SK-N-SH (cell line): ENCODE measurements around the gene SOX21. TPM values are rescaled to one million over a fixed set of nuclear protein-coding genes. Genes with fewer than 3 reads are reported as not detected.
A peak's percentile ranks its signal among the peaks of the same experiment; 100 is the strongest.

Experiments
- CTCF ChIA-PET: fragments of 300-600, 350-600 bp; formaldehyde crosslinking; extraction: SDS; loops from one replicate; lab custom pipeline; 2021; lab: Yijun Ruan, JAX
- POLR2A ChIA-PET: fragments of 350-600 bp; sonication (Branson Sonifier 250); formaldehyde crosslinking; extraction: SDS; loops from one replicate; lab custom pipeline; 2020; ENCODE audit warnings: antibody characterized with exemption, inconsistent platforms; lab: Yijun Ruan, JAX
- DNase-seq: peaks from one replicate; pipeline ENCODE4 v3.0.0; 2012
- H2AFZ ChIP-seq: fragments of 200-600 bp; sonication (generic); 2 replicates; pipeline ENCODE4 v1.8.1; 2016; ENCODE audit warnings: antibody characterized with exemption, mild to moderate bottlenecking, low read depth
- H3F3A ChIP-seq: fragments of 200-600 bp; sonication (generic); replicated peaks from 2 replicates; pipeline ENCODE3; 2016; ENCODE audit warnings: antibody characterized with exemption, mild to moderate bottlenecking; ENCODE audit not compliant: insufficient read depth
- H3K27ac ChIP-seq, 2 experiments: fragments of 200-500 bp in 1 of 2; fragments of 200-600 bp in 1 of 2; sonication (Bioruptor generic) in 1 of 2; sonication (generic), shearing (Covaris generic) in 1 of 2; 2 replicates each; pipeline versions ENCODE4 v1.5.1 to v1.6.1; 2014 to 2016; ENCODE audit warnings: low read depth in 2 of 2, inconsistent platforms in 1 of 2, low read length in 1 of 2, mild to moderate bottlenecking in 1 of 2, mixed read lengths in 1 of 2
- H3K27me3 ChIP-seq: fragments of 200-600 bp; sonication (generic), shearing (Covaris generic); 2 replicates; pipeline ENCODE4 v1.6.1; 2016; ENCODE audit warnings: mixed run types; ENCODE audit not compliant: insufficient read depth
- H3K36me3 ChIP-seq, 2 experiments: fragments of 200-500 bp in 1 of 2; fragments of 200-600 bp in 1 of 2; sonication (Bioruptor generic) in 1 of 2; sonication (generic) in 1 of 2; replicated peaks in 1 of 2; 2 replicates each; pipeline versions ENCODE3 to v1.5.1; 2014 to 2016; ENCODE audit warnings: low read length in 1 of 2, mild to moderate bottlenecking in 1 of 2; ENCODE audit not compliant: insufficient read depth in 2 of 2, control insufficient read depth in 1 of 2
- H3K4me1 ChIP-seq, 2 experiments: fragments of 200-500 bp in 1 of 2; fragments of 200-600 bp in 1 of 2; sonication (Bioruptor generic) in 1 of 2; sonication (generic), shearing (Covaris generic) in 1 of 2; 2 replicates each; pipeline versions ENCODE4 v1.5.1 to v1.6.1; 2014 to 2016; ENCODE audit warnings: low read depth in 1 of 2, low read length in 1 of 2, mixed run types in 1 of 2; ENCODE audit not compliant: insufficient read depth in 2 of 2, control insufficient read depth in 1 of 2
- H3K4me2 ChIP-seq: fragments of 200-600 bp; sonication (generic), shearing (Covaris generic); 2 replicates; pipeline ENCODE4 v1.6.1; 2017; ENCODE audit warnings: mixed run types
- H3K4me3 ChIP-seq, 2 experiments: fragments of 200-500 bp in 1 of 2; fragments of 200-600 bp in 1 of 2; sonication (Bioruptor generic) in 1 of 2; sonication (generic), shearing (Covaris generic) in 1 of 2; 2 replicates each; pipeline versions ENCODE4 v1.5.1 to v1.8.1; 2014 to 2016; ENCODE audit warnings: low read depth in 2 of 2, inconsistent platforms in 1 of 2, low read length in 1 of 2, mild to moderate bottlenecking in 1 of 2, mixed read lengths in 1 of 2, moderate library complexity in 1 of 2
- H3K79me2 ChIP-seq: fragments of 200-600 bp; sonication (generic); 2 replicates; pipeline ENCODE4 v1.8.1; 2017; ENCODE audit warnings: mild to moderate bottlenecking; ENCODE audit not compliant: insufficient read depth
- H3K9ac ChIP-seq: fragments of 200-600 bp; sonication (generic); 2 replicates; pipeline ENCODE4 v1.6.1; 2017; ENCODE audit warnings: mixed run types
- H3K9me2 ChIP-seq: fragments of 200-600 bp; sonication (generic); 2 replicates; pipeline ENCODE4 v1.6.1; 2017; ENCODE audit warnings: mixed run types
- H3K9me3 ChIP-seq: fragments of 200-600 bp; sonication (generic); 2 replicates; pipeline ENCODE4 v1.6.1; 2017; ENCODE audit warnings: mixed run types, mild to moderate bottlenecking, moderate library complexity
- H4K20me1 ChIP-seq: fragments of 200-600 bp; sonication (generic); 2 replicates; pipeline ENCODE4 v1.6.1; 2017; ENCODE audit warnings: mild to moderate bottlenecking, mixed run types; ENCODE audit not compliant: insufficient read depth
- EP300 ChIP-seq, 2 experiments: IDR thresholded peaks; 2 replicates each; pipeline versions ENCODE4 v1.4.0 to v1.6.1; 2012; ENCODE audit warnings: borderline replicate concordance in 1 of 2, low read depth in 1 of 2, low read length in 1 of 2
- FOXJ3 ChIP-seq: sonication (generic); formaldehyde crosslinking; IDR thresholded peaks from 2 replicates; pipeline ENCODE4 v1.5.1; 2020; ENCODE audit warnings: mild to moderate bottlenecking, missing genetic modification reagents
- FOXM1 ChIP-seq: IDR thresholded peaks from 2 replicates; pipeline ENCODE4 v1.4.0; 2012; ENCODE audit warnings: low read depth, mild to moderate bottlenecking
- GATA2 ChIP-seq: sonication (generic); formaldehyde crosslinking; IDR thresholded peaks from 2 replicates; pipeline ENCODE4 v1.5.0; 2020; ENCODE audit warnings: mild to moderate bottlenecking, missing genetic modification reagents
- MEF2A ChIP-seq: IDR thresholded peaks from 2 replicates; pipeline ENCODE4 v1.4.0; 2012; ENCODE audit warnings: low read depth, borderline replicate concordance
- MXI1 ChIP-seq: IDR thresholded peaks from 2 replicates; pipeline ENCODE4 v1.6.1; 2012; ENCODE audit warnings: mild to moderate bottlenecking, low read depth, low read length, improper control_type of control experiment
- NRF1 ChIP-seq: IDR thresholded peaks from 2 replicates; pipeline ENCODE4 v1.6.1; 2012; ENCODE audit warnings: low read depth, mild to moderate bottlenecking, low read length
- PBX3 ChIP-seq: IDR thresholded peaks from 2 replicates; pipeline ENCODE4; 2012
- POLR2AphosphoS5 ChIP-seq: IDR thresholded peaks from 2 replicates; pipeline ENCODE4 v1.6.1; 2012; ENCODE audit warnings: low read depth, low read length
- RAD21 ChIP-seq: IDR thresholded peaks from 2 replicates; pipeline ENCODE4 v1.6.1; 2012; ENCODE audit warnings: mild to moderate bottlenecking, low read length
- REST ChIP-seq: IDR thresholded peaks from 2 replicates; pipeline ENCODE4 v1.6.1; 2012; ENCODE audit warnings: mild to moderate bottlenecking, low read depth, low read length, moderate library complexity
- RFX5 ChIP-seq: IDR thresholded peaks from 2 replicates; pipeline ENCODE4 v1.6.1; 2012; ENCODE audit warnings: mild to moderate bottlenecking, improper control_type of control experiment, low read length
- SIN3A ChIP-seq: IDR thresholded peaks from 2 replicates; pipeline ENCODE4 v1.6.1; 2012; ENCODE audit warnings: low read depth, mild to moderate bottlenecking, low read length, moderate library complexity, borderline replicate concordance
- SMC3 ChIP-seq: IDR thresholded peaks from 2 replicates; pipeline ENCODE4 v1.6.1; 2012; ENCODE audit warnings: low read depth, low read length, improper control_type of control experiment
- TCF12 ChIP-seq: IDR thresholded peaks from 2 replicates; pipeline ENCODE4 v1.4.0; 2012
- TEAD4 ChIP-seq: IDR thresholded peaks from 2 replicates; pipeline ENCODE4 v1.4.0; 2012; ENCODE audit warnings: mild to moderate bottlenecking, borderline replicate concordance; ENCODE audit not compliant: insufficient read depth
- USF1 ChIP-seq: IDR thresholded peaks from 2 replicates; pipeline ENCODE4 v1.4.0; 2012; ENCODE audit warnings: low read depth, borderline replicate concordance
- WGBS: methylation state at CpG from one replicate; pipeline ENCODE4 v1.1.6; 2017; ENCODE audit warnings: low lambda C conversion rate; 5-methylcytosine and 5-hydroxymethylcytosine counted together
- polyA plus RNA-seq, 3 experiments: library from polyadenylated mRNA; depleted of rRNA; stranded (reverse); fragments of >200 nt; gene quantifications; 2 replicates each; pipeline ENCODE4 v1.2.3, GENCODE V29; 2012
- TF ChIP-seq, protein P1 (sequence below): IDR thresholded peaks from 2 replicates; pipeline ENCODE4 v1.4.0; 2012; ENCODE audit warnings: low read depth, borderline replicate concordance

Gene SOX21
- polyA plus RNA-seq, 1 of the 3 experiments (the other 2 are of a cell fraction) = not detected

DNA sequence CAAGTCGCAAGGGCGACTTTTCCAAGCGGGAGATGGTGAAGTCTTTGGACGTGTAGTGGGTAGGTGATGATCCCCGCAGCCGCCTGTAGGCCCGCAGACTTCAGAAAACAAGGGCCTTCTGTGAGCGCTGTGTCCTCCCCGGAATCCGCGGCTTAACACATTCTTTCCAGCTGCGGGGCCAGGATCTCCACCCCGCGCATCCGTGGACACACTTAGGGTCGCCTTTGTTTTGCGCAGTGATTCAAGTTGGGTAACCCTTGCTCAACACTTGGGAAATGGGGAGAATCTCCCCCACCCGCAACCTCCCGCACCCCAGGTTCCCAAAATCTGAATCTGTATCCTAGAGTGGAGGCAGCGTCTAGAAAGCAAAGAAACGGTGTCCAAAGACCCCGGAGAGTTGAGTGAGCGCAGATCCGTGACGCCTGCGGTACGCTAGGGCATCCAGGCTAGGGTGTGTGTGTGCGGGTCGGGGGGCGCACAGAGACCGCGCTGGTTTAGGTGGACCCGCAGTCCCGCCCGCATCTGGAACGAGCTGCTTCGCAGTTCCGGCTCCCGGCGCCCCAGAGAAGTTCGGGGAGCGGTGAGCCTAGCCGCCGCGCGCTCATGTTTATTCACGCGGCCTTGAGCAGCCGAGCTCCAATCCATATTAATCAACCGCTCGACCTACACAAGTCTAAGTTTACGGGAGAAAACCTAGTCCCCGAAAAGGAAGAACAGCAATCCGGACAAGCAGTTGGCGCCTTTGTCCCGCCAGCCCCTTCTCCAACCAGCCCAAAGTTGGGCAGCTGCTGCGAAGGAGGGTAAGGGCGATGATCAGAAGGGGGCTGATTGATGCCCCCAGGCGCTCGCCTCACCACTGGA lies 9.9 kb downstream of the SOX21 start:
- Histone ChIP-seq H3K9ac (no peak overlapping the region), H3K36me3 (no peaks in the 10 kb centered on the region), H4K20me1 (no peaks in the 10 kb centered on the region), H3F3A (no peaks in the 10 kb centered on the region), H2AFZ (no peak overlapping the region), H3K4me1 (peaks cover 0 to 1% of the 10 kb centered on the region in 2 experiments; a peak in 1 of 4 replicates), H3K27ac (no peak overlapping the region), H3K9me2 (no peaks in the 10 kb centered on the region), H3K4me3 (no peak overlapping the region), H3K27me3 (peaks cover 68% of the 10 kb centered on the region), H3K9me3 (no peaks in the 10 kb centered on the region), H3K79me2 (no peaks in the 10 kb centered on the region), H3K4me2 (no peak overlapping the region)
- WGBS = 38% methylated on average over 34 of the region's 60 CpGs
- POLR2A ChIA-PET = no interaction called here
- no peak for TF ChIP-seq RAD21
- TF ChIP-seq, protein P1, sequence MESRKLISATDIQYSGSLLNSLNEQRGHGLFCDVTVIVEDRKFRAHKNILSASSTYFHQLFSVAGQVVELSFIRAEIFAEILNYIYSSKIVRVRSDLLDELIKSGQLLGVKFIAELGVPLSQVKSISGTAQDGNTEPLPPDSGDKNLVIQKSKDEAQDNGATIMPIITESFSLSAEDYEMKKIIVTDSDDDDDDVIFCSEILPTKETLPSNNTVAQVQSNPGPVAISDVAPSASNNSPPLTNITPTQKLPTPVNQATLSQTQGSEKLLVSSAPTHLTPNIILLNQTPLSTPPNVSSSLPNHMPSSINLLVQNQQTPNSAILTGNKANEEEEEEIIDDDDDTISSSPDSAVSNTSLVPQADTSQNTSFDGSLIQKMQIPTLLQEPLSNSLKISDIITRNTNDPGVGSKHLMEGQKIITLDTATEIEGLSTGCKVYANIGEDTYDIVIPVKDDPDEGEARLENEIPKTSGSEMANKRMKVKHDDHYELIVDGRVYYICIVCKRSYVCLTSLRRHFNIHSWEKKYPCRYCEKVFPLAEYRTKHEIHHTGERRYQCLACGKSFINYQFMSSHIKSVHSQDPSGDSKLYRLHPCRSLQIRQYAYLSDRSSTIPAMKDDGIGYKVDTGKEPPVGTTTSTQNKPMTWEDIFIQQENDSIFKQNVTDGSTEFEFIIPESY = no peak
- TF ChIP-seq MEF2A = no peak
- TF ChIP-seq POLR2AphosphoS5 = no peak
- no peak for TF ChIP-seq RFX5
- no peak for TF ChIP-seq SMC3
- no peak for TF ChIP-seq REST
- TF ChIP-seq FOXM1 = no peak
- no peak for TF ChIP-seq SIN3A
- TF ChIP-seq TEAD4 = no peak
- TF ChIP-seq GATA2 = no peak
- TF ChIP-seq USF1 = no peak
- no peak for TF ChIP-seq TCF12
- no peak for TF ChIP-seq PBX3
- no peak for TF ChIP-seq NRF1
- no peak for TF ChIP-seq EP300 (IDR thresholded peaks at IDR 0.05; ENCODE audit: borderline replicate concordance in 1 of 2, low read depth in 1 of 2, low read length in 1 of 2)
- no peak for TF ChIP-seq MXI1
- TF ChIP-seq FOXJ3 = no peak
- DNase-seq = peak; percentile 20
- CTCF ChIA-PET = interaction anchor here (1.3 to 2.4 kb wide), 2 partner anchors 8 to 27 kb away, joined by 4 to 8 read pairs; no protein-coding TSS in a partner anchor
